Neural progenitor cell (in vitro differentiated cells): ENCODE measurements around the gene SV2A. TPM values are rescaled to one million over a fixed set of nuclear protein-coding genes. Genes with fewer than 3 reads are reported as not detected.
A peak's percentile ranks its signal among the peaks of the same experiment; 100 is the strongest.

Experiments
- DNase-seq: peaks from one replicate; pipeline ENCODE4 v3.0.0-alpha.2; 2016; ENCODE audit warnings: low spot score
- H2AFZ ChIP-seq: fragments of 200-600 bp; sonication (generic); replicated peaks from 2 replicates; pipeline ENCODE4 v1.6.1; 2016; ENCODE audit warnings: antibody characterized with exemption
- H3F3A ChIP-seq: fragments of 200-600 bp; sonication (generic); 2 replicates; pipeline ENCODE4 v1.6.1; 2016; ENCODE audit warnings: antibody characterized with exemption, low read depth
- H3K27ac ChIP-seq: fragments of 200-600 bp; sonication (generic); 2 replicates; pipeline ENCODE4 v1.5.1; 2016; ENCODE audit warnings: mild to moderate bottlenecking
- H3K27me3 ChIP-seq: fragments of 200-600 bp; sonication (generic); 2 replicates; pipeline ENCODE4 v1.6.1; 2016; ENCODE audit warnings: mild to moderate bottlenecking, moderate library complexity
- H3K36me3 ChIP-seq: fragments of 200-600 bp; sonication (generic); 2 replicates; pipeline ENCODE4 v1.5.1; 2016
- H3K4me1 ChIP-seq: fragments of 200-600 bp; sonication (generic); 2 replicates; pipeline ENCODE4 v1.6.1; 2016; ENCODE audit warnings: mixed run types
- H3K4me2 ChIP-seq: fragments of 200-600 bp; sonication (generic); 2 replicates; pipeline ENCODE4 v1.6.1; 2016
- H3K4me3 ChIP-seq: fragments of 200-600 bp; sonication (generic); 2 replicates; pipeline ENCODE4 v1.5.1; 2016
- H3K79me2 ChIP-seq: fragments of 200-600 bp; sonication (generic); 2 replicates; pipeline ENCODE4 v1.6.1; 2016; ENCODE audit warnings: low read depth
- H3K9ac ChIP-seq: fragments of 200-600 bp; sonication (generic); 2 replicates; pipeline ENCODE4 v1.6.1; 2016
- H3K9me3 ChIP-seq: fragments of 200-600 bp; sonication (generic); 2 replicates; pipeline ENCODE4 v1.5.1; 2016; ENCODE audit warnings: low read depth
- H4K20me1 ChIP-seq: fragments of 200-600 bp; sonication (generic); 2 replicates; pipeline ENCODE4 v1.6.1; 2016; ENCODE audit warnings: low read depth
- H3K27ac Mint-ChIP-seq: 3 replicates; pipeline ENCODE4 v1.8.0; 2021; ENCODE audit warnings: mixed read lengths
- H3K27me3 Mint-ChIP-seq: 2 replicates; pipeline ENCODE4 v1.8.0; 2022; ENCODE audit warnings: low read depth, mild to moderate bottlenecking, inconsistent platforms, moderate library complexity, mixed read lengths; ENCODE audit not compliant: insufficient read depth
- H3K36me3 Mint-ChIP-seq: 3 replicates; pipeline ENCODE4 v1.8.0; 2021; ENCODE audit warnings: mixed read lengths
- H3K4me1 Mint-ChIP-seq: 3 replicates; pipeline ENCODE4 v1.8.0; 2021; ENCODE audit warnings: mixed read lengths
- H3K4me3 Mint-ChIP-seq: 3 replicates; pipeline ENCODE4 v1.8.0; 2021; ENCODE audit warnings: mild to moderate bottlenecking, moderate library complexity, mixed read lengths
- H3K9me3 Mint-ChIP-seq: 3 replicates; pipeline ENCODE4 v1.8.0; 2020; ENCODE audit warnings: mixed read lengths
- EZH2 ChIP-seq: fragments of 200-600 bp; sonication (generic); IDR thresholded peaks from 2 replicates; pipeline ENCODE4 v1.6.1; 2017; ENCODE audit warnings: antibody characterized with exemption, mild to moderate bottlenecking, moderate library complexity
- EZH2phosphoT487 ChIP-seq: fragments of 200-600 bp; sonication (generic); IDR thresholded peaks from 2 replicates; pipeline ENCODE4 v1.6.1; 2017; ENCODE audit warnings: antibody characterized with exemption
- total RNA-seq: library from RNA; depleted of rRNA; stranded (reverse); fragments of >200 nt; gene quantifications from 2 replicates; pipeline ENCODE4 v1.2.3, GENCODE V29; 2015; ENCODE audit warnings: low replicate concordance
- TF ChIP-seq, protein P1 (sequence below): fragments of 200-600 bp; sonication (generic); IDR thresholded peaks from 2 replicates; pipeline ENCODE4 v1.5.1; 2017; ENCODE audit warnings: antibody characterized with exemption, mild to moderate bottlenecking

SV2A gene
- total RNA-seq, 1 donor from 2014 or later: 31.6 TPM

DNA sequence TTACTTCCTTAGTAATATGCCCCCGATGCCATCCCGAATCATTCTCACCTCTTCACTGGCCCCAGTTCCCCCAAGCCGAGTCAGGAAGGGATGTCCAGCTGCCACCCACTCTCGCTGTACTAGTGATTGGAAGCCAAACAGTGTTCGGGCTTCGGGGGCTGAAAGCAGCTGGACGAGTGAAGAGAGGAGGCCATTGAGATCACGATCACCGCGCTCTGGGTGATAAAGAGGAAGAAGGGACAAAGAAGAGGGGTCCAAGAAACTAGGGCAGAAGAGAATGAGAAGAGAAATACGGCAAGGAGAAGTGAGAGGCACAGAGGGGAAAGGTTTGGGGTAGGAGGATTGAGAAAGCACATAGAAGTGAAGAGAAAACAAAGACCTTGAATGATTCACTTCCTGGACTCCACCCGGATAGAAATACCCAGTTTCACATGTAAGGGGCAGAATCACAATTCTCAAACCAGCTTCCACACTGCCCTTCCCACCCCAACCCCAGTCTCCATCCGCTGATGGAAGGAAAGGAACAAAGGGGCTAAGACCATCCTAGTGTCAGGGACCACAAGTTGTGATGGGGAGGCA, 13.7 kb upstream of the SV2A start:
- no peak for TF ChIP-seq EZH2
- TF ChIP-seq EZH2phosphoT487: no peak
- TF ChIP-seq, protein P1, sequence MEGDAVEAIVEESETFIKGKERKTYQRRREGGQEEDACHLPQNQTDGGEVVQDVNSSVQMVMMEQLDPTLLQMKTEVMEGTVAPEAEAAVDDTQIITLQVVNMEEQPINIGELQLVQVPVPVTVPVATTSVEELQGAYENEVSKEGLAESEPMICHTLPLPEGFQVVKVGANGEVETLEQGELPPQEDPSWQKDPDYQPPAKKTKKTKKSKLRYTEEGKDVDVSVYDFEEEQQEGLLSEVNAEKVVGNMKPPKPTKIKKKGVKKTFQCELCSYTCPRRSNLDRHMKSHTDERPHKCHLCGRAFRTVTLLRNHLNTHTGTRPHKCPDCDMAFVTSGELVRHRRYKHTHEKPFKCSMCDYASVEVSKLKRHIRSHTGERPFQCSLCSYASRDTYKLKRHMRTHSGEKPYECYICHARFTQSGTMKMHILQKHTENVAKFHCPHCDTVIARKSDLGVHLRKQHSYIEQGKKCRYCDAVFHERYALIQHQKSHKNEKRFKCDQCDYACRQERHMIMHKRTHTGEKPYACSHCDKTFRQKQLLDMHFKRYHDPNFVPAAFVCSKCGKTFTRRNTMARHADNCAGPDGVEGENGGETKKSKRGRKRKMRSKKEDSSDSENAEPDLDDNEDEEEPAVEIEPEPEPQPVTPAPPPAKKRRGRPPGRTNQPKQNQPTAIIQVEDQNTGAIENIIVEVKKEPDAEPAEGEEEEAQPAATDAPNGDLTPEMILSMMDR: no peak
- H3K79me2 ChIP-seq: peaks cover 13% of the 10 kb centered on the region
- H3F3A ChIP-seq: peaks cover 8% of the 10 kb centered on the region
- H3K4me3 ChIP-seq: no peak overlapping the region
- no peak overlapping the region for H3K4me2 ChIP-seq
- H3K9me3 Mint-ChIP-seq: no peaks in the 10 kb centered on the region
- H3K4me1 ChIP-seq: peaks cover 12% of the 10 kb centered on the region
- no peaks in the 10 kb centered on the region for H3K9me3 ChIP-seq
- peaks cover 9% of the 10 kb centered on the region for H3K36me3 Mint-ChIP-seq
- peaks cover 3% of the 10 kb centered on the region for H3K27me3 Mint-ChIP-seq
- H3K27ac Mint-ChIP-seq: peak overlapping the region; percentile 48
- no peak overlapping the region for H3K9ac ChIP-seq
- no peak overlapping the region for H3K4me3 Mint-ChIP-seq
- H4K20me1 ChIP-seq: peaks cover 11% of the 10 kb centered on the region
- H2AFZ ChIP-seq: no peak overlapping the region
- H3K4me1 Mint-ChIP-seq: peaks cover 23% of the 10 kb centered on the region
- H3K27ac ChIP-seq: no peak overlapping the region
- DNase-seq: no peak
- H3K27me3 ChIP-seq: no peaks in the 10 kb centered on the region
- H3K36me3 ChIP-seq: no peaks in the 10 kb centered on the region

DNA sequence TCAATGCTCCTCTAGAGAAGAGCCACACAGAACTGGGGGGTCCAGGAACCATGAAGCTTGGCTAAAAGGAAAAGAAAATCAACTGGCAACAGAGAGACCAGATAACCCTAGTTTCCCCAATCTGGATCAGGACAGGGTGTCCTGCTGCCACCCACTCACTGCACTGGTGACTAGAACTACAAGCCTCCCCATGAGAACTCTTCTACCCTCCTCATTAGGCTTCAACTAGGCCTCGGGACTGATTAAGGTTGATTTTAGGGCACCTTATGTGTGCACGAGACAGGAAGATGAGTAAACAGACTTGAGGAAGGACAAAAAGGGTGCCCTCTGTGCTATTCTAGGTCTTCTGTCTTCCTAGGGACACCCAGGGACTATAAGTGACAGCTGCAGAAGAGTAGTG, 12.2 kb upstream of the SV2A start:
- TF ChIP-seq EZH2 (no peak), EZH2phosphoT487 (no peak)
- TF ChIP-seq, protein P1: no peak
- Histone ChIP-seq H2AFZ (no peak overlapping the region), H3K4me1 (peaks cover 15% of the 10 kb centered on the region), H3K27me3 (no peaks in the 10 kb centered on the region), H3K9me3 (no peaks in the 10 kb centered on the region), H3K9ac (no peak overlapping the region), H3K36me3 (peaks cover 9% of the 10 kb centered on the region), H4K20me1 (peaks cover 17% of the 10 kb centered on the region), H3K27ac (no peak overlapping the region), H3K4me3 (no peak overlapping the region), H3K4me2 (no peak overlapping the region), H3F3A (peaks cover 8% of the 10 kb centered on the region), H3K79me2 (peaks cover 27% of the 10 kb centered on the region)
- H3K27ac Mint-ChIP-seq: no peak overlapping the region
- peaks cover 22% of the 10 kb centered on the region for H3K4me1 Mint-ChIP-seq
- DNase-seq: no peak
- H3K4me3 Mint-ChIP-seq: no peak overlapping the region
- H3K9me3 Mint-ChIP-seq: no peaks in the 10 kb centered on the region
- H3K36me3 Mint-ChIP-seq: peaks cover 20% of the 10 kb centered on the region
- no peaks in the 10 kb centered on the region for H3K27me3 Mint-ChIP-seq

DNA sequence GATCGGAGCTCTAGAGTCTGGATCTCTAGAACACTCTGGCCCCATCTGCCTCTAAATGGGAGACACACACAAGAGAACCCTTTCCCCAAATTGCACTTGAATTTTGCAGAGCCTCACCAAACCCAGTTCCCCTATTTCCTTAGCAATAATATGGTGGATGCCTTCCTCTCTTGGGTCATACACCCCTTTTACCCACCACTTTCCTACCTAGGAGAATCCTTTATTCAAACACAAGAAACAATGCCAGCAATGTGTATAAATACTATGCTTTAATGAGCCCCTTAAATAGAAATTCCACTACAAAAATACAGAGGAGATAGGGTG, 10.7 kb upstream of the SV2A start:
- peaks cover 15% of the 10 kb centered on the region for H3K4me1 ChIP-seq
- TF ChIP-seq EZH2: no peak
- TF ChIP-seq EZH2phosphoT487: no peak
- TF ChIP-seq, protein P1: no peak
- peak overlapping the region; percentile 60 for H2AFZ ChIP-seq
- H3K36me3 Mint-ChIP-seq: peaks cover 28% of the 10 kb centered on the region
- peaks cover 18% of the 10 kb centered on the region for H3K36me3 ChIP-seq
- H3K4me2 ChIP-seq: peak overlapping the region; percentile 90
- H4K20me1 ChIP-seq: peaks cover 17% of the 10 kb centered on the region
- DNase-seq: no peak
- H3K4me1 Mint-ChIP-seq: peaks cover 24% of the 10 kb centered on the region
- H3K27me3 ChIP-seq: no peaks in the 10 kb centered on the region
- peak overlapping the region; percentile 98 for H3K27ac ChIP-seq
- peak overlapping the region; percentile 97 for H3K4me3 Mint-ChIP-seq
- H3K27me3 Mint-ChIP-seq: no peaks in the 10 kb centered on the region
- H3K27ac Mint-ChIP-seq: peak overlapping the region; percentile 91
- H3K9ac ChIP-seq: peak overlapping the region; percentile 92
- H3K4me3 ChIP-seq: peak overlapping the region; percentile 93
- H3K79me2 ChIP-seq: peaks cover 35% of the 10 kb centered on the region
- H3F3A ChIP-seq: peaks cover 8% of the 10 kb centered on the region
- no peaks in the 10 kb centered on the region for H3K9me3 Mint-ChIP-seq
- no peaks in the 10 kb centered on the region for H3K9me3 ChIP-seq
